Effector CD8-positive, alpha-beta T cell (primary cell): ENCODE results near the gene MAJIN.

Experiments used
- DNase-seq: peaks from one replicate; lab custom pipeline; 2025; lab: John Stamatoyannopoulos, UW

The MAJIN gene

GRCh38 chr11:64932324-64932723, 39.6 kb downstream of the MAJIN start:
- no peak for DNase-seq

- DNase-seq, result no peak
Measured at GRCh38 chr11:64931290-64931689, 40.6 kb downstream of the MAJIN start.

DNA sequence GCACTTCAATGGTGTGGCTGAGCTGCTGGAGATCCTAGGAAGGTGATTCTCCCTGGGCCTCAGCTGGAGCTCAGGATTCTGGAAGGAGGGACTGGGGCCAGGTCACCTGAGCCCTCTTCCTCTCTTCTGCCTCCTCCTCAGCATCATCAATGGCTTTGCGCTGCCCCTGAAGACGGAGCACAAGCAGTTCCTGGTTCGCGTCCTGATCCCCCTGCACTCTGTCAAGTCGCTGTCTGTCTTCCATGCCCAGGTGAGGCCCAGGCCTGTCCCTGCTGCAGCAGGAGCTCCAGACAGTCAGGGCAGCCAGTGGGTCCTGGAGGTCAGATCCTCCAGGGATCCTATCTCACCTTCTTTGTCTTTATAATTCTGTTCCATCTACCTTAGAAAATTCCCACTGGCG, 41.6 kb downstream of the MAJIN start:
- no peak for DNase-seq

DNA sequence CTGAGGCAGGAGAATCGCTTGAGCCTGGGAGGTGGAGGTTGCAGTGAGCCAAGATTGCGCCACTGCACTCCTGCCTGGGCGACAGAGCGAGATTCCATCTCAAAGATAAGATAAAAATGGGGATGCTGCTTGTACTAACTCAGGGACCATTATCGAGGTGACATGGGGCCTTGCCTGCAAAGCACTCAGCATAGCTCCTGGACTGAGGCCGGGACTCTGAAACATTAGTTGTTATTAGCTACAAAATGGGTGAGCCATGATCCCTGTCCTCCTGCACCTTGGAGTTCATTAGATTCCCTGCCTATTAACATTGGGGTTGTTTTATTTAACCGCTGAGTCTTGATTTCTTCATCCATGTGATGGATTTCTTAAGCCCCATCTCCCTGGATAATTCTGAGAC, 42.3 kb downstream of the MAJIN start:
- DNase-seq, result no peak

- DNase-seq, result no peak
Measured at GRCh38 chr11:64928957-64929356, 43.0 kb downstream of the MAJIN start.

DNA sequence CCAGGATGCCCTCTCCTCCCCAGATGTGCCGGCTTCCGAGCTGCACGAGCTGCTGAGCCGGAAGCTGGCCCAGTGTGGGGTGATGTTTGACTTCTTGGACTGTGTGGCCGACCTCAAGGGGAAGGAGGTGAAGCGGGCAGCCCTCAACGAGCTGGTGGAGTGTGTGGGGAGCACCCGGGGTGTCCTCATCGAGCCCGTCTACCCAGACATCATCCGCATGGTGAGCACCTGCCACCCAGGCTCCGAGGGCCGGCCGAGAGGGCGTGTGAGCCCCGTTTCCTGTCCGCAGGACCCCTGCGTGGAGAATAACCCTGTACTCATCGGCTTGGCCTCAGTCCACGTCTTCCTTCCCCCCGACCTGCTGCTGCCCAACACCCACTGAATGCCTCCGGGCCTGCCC, 45.2 kb downstream of the MAJIN start:
- no peak for DNase-seq

- DNase-seq, result no peak
Measured at GRCh38 chr11:64925536-64926436, 46.1 kb downstream of the MAJIN start.

DNA sequence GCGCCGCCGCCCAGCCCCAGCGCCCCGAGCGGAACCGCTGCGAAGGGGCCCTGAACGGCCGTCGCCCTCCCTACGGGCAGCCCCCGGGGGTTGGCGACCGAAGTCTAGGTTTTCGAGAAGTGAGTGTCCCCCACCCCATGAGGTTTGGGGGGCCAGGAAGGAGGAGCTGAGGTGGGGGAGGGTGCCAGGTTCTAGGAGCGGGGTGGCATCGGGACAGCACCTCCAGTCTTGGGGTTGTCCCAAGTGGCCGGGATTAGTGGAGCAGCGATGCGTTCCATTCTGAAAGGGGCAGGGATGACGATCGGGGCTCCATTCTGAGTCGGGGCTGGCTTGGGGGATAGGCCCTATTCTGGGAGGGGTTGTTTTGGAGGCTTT, 47.0 kb downstream of the MAJIN start:
- no peak for DNase-seq

GRCh38 chr11:64923944-64924909, 47.7 kb downstream of the MAJIN start, which contains the start of gene PPP2R5B:
Gene PPP2R5B (plus strand): TSS chr11:64924689. CDS start chr11:64925735, 1,046 bp downstream.
- DNase-seq, result peak; percentile 85

GRCh38 chr11:64923151-64923661, 48.7 kb downstream of the MAJIN start:
- no peak for DNase-seq

GRCh38 chr11:64921384-64921783, 50.5 kb downstream of the MAJIN start:
- no peak for DNase-seq

GRCh38 chr11:64920124-64920523, 51.8 kb downstream of the MAJIN start:
- no peak for DNase-seq

- DNase-seq, result no peak
Measured at GRCh38 chr11:64919627-64920026, 52.3 kb downstream of the MAJIN start.

- no peak for DNase-seq
Measured at GRCh38 chr11:64918017-64918416, 53.9 kb downstream of the MAJIN start.

DNA sequence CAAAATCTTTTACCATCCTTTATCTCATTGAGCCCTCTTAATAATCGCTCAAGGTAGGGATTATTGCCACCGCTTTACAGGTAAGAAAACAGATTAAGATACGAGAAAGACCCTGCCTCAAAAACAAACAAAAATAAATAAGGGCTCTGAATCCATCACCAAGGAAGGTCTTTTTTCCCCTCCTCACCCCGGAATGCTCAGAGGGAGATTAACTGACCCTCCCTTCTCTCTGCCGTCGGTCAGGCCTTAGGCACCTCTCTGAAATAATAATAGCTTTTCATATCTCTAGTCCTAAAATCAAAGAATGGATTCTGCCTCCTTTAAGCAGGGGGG, 54.3 kb downstream of the MAJIN start:
- DNase-seq, result no peak

DNA sequence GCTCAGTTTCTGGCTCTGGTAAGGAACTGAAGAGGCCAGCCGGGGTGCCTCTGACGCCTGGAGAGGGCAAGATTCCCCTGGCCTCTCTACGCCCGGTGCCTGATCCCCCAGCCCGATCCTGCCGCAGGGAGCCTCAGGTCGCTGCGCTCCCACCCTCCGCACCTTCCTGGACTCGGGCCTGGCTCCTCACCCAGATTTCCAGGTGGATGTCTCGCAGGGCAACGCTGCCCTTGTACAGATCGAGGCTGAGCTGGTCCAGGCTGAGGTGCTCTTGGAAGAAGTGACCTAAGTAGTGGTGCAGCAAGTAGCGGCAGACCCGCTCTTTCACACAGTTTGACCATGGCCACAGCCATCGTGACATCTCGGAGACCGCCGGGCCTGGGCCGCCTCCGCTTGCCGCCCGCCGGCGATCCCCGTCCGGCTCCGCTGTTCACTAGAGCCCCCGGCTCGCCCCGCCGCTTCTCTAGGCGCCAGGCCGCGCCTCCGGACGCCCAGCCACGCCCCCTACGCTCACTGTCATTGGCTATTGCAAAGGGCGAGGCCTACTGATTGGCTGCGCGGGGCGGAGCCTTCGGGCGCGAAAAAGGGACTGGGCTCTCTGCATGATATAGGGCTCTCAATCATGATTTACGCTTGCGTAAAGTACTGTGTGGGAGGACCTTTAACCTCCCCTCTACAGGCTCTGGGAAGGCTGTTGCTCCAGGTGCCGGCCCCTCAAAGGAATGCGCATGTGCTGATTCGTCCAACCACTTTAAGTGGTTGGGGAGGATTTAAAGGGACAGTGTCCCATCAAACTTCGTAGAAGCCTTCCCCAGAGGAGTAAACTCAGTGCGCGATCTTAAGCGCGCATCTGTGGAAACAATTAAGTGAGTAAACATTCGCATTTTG, 54.9 kb downstream of the MAJIN start, which contains the start of gene ATG2A:
ATG2A (minus strand) TSS at position 435 of the 888 bp plus-strand sequence; CDS start at position 361, 74 bp downstream.
- peak; percentile 98 for DNase-seq

GRCh38 chr11:64916040-64916774, 55.7 kb downstream of the MAJIN start:
- DNase-seq, result peak; percentile 17

GRCh38 chr11:64915376-64915887, 56.5 kb downstream of the MAJIN start:
- no peak for DNase-seq

- DNase-seq, result no peak
Measured at GRCh38 chr11:64914123-64914522, 57.8 kb downstream of the MAJIN start.

- DNase-seq, result no peak
Measured at GRCh38 chr11:64913171-64913727, 58.7 kb downstream of the MAJIN start.
